GM20431 (cell line): ENCODE measurements around the gene P4HB.
"Not testable (repeated sequence)": the region's sequence is repeated elsewhere in the genome, so short reads cannot be mapped to it uniquely, and the experiment has no call there.

Source experiments
- in situ Hi-C: fragments of 300-500 bp; cut with MseI, MboI; formaldehyde crosslinking; loops from one replicate; pipeline ENCODE4 v1.15.0; 2020; ENCODE audit warnings: low sequenced_read_pairs; ENCODE audit not compliant: unreplicated experiment

The P4HB gene

GRCh38 chr17:81851423-81851822 is 8.9 kb downstream of the P4HB start:
- in situ Hi-C loops, result no loop called here

- in situ Hi-C loops, result no loop called here
Observed at GRCh38 chr17:81849457-81849856, 10.9 kb downstream of the P4HB start.

GRCh38 chr17:81846743-81847689 is 13.3 kb downstream of the P4HB start:
- in situ Hi-C loops, result no loop called here

- in situ Hi-C loops, result no loop called here
Observed at GRCh38 chr17:81845881-81846742, 14.2 kb downstream of the P4HB start.

- in situ Hi-C loops, result no loop called here
Observed at GRCh38 chr17:81845361-81845760, 15.0 kb downstream of the P4HB start.

- in situ Hi-C loops, result no loop called here
Observed at GRCh38 chr17:81844887-81845286, 15.4 kb downstream of the P4HB start.

- in situ Hi-C loops, result no loop called here
Observed at GRCh38 chr17:81844327-81844851, 15.9 kb downstream of the P4HB start.

- in situ Hi-C loops, result no loop called here
Observed at GRCh38 chr17:81843713-81844326, 16.5 kb downstream of the P4HB start.

- in situ Hi-C loops, result no loop called here
Observed at GRCh38 chr17:81842725-81843504, 17.4 kb downstream of the P4HB start.

GRCh38 chr17:81842378-81842724 is 18.0 kb downstream of the P4HB start:
- in situ Hi-C loops, result no loop called here

GRCh38 chr17:81841866-81842265 is 18.5 kb downstream of the P4HB start:
- in situ Hi-C loops, result no loop called here

GRCh38 chr17:81840826-81841778 is 19.2 kb downstream of the P4HB start:
- in situ Hi-C loops, result no loop called here

- in situ Hi-C loops, result not testable (repeated sequence)
Observed at GRCh38 chr17:81840059-81840458, 20.3 kb downstream of the P4HB start.

- in situ Hi-C loops, result no loop called here
Observed at GRCh38 chr17:81839301-81839700, 21.0 kb downstream of the P4HB start.

GRCh38 chr17:81838753-81839255 is 21.5 kb downstream of the P4HB start:
- in situ Hi-C loops, result no loop called here

GRCh38 chr17:81837641-81838040 is 22.7 kb downstream of the P4HB start:
- in situ Hi-C loops, result no loop called here

GRCh38 chr17:81834831-81835267 is 25.5 kb downstream of the P4HB start, which contains the start of gene PPP1R27:
Gene PPP1R27 (minus strand): TSS chr17:81835050. CDS start chr17:81834953, 97 bp downstream.
- in situ Hi-C loops, result no loop called here
